Fibroblast of mammary gland (primary cell): Measurements from ENCODE around the gene GPA33.
"Not testable (repeated sequence)": the region's sequence is repeated elsewhere in the genome, so short reads cannot be mapped to it uniquely, and the experiment has no call there.

Experiments used
- DNase-seq: peaks from one replicate; pipeline ENCODE4 v3.0.0-alpha.2; 2010; ENCODE audit warnings: low read depth
- H3K4me3 ChIP-seq: 2 replicates; pipeline ENCODE4 v1.5.1; 2011; ENCODE audit warnings: low read depth, mild to moderate bottlenecking, low read length, moderate library complexity; ENCODE audit not compliant: control insufficient read depth
- CTCF ChIP-seq: conservative IDR thresholded peaks from 2 replicates; pipeline ENCODE4 v1.5.1; 2011; ENCODE audit warnings: low read depth, low read length, inconsistent platforms; ENCODE audit not compliant: control insufficient read depth, insufficient read depth

Gene GPA33

GRCh38 chr1:167033646-167034045, 56.5 kb downstream of the GPA33 start:
- no peak overlapping the region for H3K4me3 ChIP-seq
- no peak for DNase-seq
- TF ChIP-seq CTCF = no peak

GRCh38 chr1:167029553-167029952, 60.6 kb downstream of the GPA33 start:
- DNase-seq, H3K4me3 ChIP-seq: not testable (repeated sequence)

DNA sequence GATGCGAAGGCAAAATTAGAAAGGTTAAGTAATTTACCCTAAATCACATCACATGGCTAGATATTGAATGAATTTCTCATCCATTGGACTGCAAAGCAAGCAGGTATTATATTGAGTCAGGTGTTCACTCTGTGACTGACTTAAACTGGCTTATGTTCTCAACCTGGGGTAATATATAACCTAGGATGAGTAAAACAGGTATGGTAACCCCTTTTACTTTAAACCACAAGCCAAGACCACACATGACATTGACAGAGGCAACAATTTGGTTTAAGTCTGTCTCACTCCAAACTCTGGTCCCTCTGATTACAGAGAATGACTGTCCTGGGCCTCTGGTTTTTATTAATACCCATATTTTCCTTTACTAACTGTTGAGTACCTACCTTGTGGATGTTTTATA, 67.8 kb downstream of the GPA33 start:
- DNase-seq = no peak
- no peak overlapping the region for H3K4me3 ChIP-seq
- TF ChIP-seq CTCF = no peak

DNA sequence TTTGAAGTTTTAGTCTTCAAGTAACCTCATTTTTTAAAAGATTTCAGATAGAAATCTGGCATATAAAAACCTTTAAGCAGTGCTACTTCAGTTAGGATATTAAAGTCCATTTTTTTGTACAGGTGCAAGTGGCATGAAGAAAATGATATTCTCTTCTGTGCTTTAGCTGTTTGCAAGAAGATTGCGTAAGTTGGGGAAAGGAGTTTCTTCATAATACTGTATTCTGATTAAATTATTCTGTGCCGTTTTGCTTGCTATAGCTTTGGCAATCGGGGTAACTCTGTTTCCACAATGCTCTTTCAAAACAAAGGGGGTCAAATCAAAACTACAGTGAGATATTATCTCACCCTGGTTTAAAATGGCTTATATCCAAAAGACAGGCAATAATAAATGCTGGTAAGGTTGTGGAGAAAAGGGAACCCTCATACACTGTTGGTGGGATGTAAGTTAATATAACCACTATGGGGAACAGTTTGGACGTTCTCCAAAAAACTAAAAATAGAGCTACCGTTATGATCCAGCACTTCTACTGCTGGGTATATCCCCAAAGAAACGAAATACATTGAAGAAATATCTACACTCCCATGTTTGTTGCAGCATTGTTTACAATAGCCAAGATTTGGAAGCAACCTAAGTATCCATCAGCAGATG, 74.0 kb downstream of the GPA33 start:
- no peak for TF ChIP-seq CTCF
- no peak for DNase-seq
- no peak overlapping the region for H3K4me3 ChIP-seq

DNA sequence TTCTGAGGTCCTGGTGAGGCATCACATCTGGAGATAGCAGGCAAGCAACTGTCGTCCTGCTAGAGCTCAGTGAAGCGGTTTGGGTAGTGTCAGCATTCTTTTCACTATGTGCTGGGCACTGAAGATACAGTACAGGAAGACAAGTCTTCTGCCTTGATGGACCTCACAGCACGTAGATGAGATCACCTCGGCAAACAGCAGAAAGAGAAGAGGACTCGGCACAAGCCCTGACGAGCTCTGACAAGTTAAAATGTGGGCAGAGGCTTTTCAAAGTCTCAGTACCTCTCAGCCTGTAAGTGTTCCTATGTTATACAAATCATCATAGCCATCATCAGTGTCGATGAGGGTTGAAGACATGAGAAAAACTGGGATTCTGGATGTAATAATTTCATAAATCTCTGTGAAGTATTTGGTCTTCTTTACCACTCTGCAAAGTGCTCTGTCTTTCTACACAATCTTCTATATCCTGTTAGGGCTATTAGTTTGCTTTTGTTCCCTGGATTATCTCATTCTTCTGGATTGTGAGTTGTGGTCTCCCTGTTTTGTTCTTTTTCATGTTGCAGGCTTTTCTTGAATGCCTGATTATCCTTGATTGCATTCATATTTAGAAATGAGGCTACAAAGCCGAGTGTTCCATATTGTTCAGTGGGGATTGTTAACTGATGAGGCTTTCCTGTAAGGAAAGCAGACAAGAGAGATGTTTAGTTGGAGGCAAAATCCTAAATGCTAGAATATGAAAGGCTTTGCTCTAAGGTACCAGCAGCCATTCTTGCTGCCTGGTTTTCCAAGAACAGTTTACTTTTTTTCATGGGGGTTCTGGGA, 76.9 kb downstream of the GPA33 start:
- no peak for TF ChIP-seq CTCF
- no peak for DNase-seq
- H3K4me3 ChIP-seq = no peak overlapping the region

GRCh38 chr1:167012570-167012969, 77.6 kb downstream of the GPA33 start:
- DNase-seq = no peak

More at GRCh38 chr1:167012570-167012969, 77.6 kb downstream of the GPA33 start:
- no peak overlapping the region for H3K4me3 ChIP-seq
- TF ChIP-seq CTCF = no peak
